GM18499 (cell line): ENCODE results near the gene CPOX.

Experiments used
- ATAC-seq: cut with Tn5 transposase; IDR thresholded peaks from one replicate; pipeline ENCODE4 v1.9.1; 2021; ENCODE audit warnings: moderate number of reproducible peaks; ENCODE audit not compliant: insufficient read depth, unreplicated experiment

CPOX gene

DNA sequence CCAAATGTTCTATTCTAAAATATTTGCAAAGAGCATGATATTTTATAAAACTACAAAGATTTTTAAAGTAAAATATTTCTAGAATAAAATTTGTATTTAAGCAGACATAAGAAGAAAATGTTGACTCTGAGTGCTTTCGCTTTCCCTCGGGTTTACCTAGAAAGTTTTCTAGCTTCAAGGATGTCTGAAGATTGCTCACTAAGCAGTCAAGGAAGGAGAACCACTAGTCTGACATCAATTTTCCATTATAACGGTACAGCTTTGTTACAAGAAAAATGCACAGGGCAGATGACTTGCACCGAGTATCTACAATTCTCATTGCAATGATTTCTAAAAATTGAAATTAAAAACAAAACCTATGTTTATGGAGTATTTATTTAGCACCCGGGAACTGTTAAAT lies 47.5 kb downstream of the CPOX start:
- ATAC-seq = peak; percentile 53

DNA sequence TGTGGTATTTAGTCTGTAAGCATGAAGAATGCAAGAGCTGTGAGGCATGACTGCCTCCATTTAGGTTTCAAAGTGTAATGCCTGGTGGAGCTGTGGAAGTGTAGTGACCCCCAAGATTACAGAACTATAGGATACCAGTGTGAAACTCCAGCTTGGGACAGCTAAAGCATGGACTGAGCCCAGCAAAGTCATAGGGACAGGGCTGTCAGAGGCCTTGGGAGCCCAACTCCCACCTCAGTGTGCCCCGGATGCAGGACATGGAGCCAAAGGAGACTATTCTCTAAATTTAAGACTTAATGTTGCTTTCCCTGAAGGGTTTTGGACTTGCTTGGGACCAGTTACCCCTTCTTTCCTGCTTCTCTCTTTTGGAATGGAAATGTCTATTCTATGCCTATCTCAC lies 50.8 kb downstream of the CPOX start:
- ATAC-seq = no peak

DNA sequence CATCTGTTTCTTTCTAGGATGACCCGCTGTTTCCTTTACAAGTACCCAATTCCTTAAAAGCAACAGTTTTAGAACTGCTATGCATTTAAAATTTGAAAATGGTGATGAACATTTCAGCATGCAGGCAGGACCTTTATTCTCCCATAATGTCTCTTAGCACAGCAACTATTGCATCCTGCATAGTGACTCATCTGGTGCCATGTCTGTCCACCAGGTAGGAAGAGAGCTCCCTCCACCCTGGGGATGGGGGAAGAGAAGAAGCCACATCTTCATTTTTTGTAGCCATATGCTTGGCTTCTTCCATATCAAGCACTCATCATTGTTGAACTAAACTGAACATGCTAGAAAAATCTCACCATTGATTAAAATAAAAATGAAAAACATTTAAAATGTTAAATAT lies 51.7 kb downstream of the CPOX start:
- ATAC-seq = no peak

DNA sequence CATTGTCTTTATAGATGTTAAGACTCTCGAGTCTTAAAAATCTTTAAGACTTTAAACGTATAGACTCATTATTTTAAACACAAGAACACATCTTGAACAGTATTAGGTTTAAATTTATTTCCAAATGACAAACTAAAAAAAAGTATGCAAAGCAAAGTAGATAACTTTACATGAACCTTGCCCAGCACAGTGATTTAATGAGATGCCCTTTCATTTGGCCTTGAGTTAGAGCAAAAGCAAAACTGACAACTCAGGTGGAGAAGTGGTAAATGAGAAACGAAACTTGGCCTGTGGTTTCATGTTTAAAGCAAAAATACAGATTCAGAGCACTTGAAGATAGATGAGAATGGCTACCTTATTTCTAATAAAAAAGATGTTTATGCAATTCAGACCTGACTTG lies 53.1 kb downstream of the CPOX start:
- ATAC-seq = peak; percentile 24

DNA sequence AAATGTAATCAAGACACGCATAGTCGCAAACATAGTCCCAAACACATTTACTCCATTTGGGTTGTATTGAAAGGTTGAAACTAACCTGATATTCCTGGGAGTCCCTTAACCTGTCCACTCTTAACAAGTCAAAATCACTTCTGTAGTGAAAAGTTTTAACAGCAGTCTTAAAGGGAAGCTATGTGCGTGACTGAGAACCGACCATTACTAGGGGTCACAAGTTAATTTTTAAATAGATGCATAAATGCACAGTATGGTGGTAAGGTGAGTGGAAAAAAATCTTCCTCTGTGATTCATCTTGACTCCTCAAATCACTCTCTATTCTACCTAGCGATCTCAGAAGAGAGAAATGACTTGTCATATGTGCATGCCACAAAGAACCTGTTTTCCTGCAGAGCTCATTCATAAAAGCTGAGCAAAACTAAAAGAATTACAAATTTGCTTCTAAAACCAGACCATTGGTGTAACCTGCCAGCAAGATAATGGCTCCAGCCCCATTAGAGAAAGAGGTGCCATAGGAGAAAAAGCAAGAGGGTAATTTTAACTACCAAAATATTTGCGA lies 56.9 kb downstream of the CPOX start:
- peak; percentile 78 for ATAC-seq

DNA sequence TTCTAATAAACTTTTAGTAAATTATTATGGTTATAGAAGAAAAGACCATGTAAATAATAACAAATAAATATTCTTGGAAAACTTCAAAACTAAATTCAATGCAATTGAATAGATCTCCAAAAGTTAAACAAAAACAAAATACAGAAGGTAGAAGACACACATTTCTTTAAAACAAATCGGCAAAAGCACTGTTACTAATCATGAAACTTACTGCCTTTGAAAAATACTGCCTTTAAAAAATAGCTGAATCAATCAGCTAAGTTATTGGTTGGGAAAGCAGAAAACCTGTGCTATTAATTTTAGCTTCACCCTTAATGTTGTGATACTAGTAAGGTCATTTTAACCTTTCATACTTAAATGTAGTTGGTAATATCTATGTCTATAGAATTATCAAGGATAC lies 58.7 kb downstream of the CPOX start:
- no peak for ATAC-seq

DNA sequence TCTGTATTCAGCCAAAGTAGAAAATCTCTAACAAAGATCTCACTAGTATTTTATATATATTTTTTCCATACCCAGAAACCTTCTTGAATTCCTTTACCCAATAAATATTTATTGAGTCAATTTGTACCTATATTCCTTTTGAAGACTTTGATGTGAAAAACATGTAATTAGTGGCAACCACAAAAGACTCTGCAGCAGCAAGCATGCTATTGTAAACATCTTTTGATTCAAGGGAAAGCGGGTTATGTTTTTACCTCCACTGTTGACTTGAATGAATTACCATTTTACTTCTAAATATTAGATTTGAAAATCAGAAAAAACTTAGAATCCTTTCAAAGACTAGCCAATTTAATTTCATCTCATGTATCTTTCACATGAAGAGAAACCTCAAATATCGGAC lies 59.2 kb downstream of the CPOX start:
- ATAC-seq = no peak

DNA sequence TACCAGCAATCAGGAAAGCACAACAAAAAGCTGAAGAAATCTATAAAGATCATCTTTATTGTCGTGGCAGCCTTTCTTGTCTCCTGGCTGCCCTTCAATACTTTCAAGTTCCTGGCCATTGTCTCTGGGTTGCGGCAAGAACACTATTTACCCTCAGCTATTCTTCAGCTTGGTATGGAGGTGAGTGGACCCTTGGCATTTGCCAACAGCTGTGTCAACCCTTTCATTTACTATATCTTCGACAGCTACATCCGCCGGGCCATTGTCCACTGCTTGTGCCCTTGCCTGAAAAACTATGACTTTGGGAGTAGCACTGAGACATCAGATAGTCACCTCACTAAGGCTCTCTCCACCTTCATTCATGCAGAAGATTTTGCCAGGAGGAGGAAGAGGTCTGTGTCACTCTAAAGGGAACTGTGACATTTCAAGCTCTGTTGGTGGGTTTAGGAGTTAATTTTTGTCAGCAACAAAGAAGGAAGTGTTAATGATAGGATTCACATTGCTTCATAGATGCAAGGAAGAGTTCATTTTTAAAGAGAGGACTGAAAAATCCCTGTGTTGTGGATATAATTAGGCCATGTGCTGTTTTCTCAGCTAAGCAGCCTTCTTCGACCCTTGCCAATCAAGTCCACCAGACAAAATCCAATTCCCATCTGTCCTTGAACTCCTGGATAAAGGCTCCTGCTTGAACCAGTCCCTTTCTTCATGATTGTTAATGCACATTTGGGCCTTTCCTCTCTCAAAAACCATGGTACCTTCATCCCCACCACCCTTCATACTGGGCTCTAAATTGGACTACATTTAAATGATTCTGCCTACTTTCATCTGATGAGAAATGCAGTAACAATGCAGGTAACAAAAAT lies 60.5 kb downstream of the CPOX start:
- no peak for ATAC-seq

DNA sequence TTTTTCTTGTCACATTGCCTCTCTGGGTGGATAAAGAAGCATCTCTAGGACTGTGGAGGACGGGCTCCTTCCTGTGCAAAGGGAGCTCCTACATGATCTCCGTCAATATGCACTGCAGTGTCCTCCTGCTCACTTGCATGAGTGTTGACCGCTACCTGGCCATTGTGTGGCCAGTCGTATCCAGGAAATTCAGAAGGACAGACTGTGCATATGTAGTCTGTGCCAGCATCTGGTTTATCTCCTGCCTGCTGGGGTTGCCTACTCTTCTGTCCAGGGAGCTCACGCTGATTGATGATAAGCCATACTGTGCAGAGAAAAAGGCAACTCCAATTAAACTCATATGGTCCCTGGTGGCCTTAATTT lies 61.2 kb downstream of the CPOX start:
- no peak for ATAC-seq

DNA sequence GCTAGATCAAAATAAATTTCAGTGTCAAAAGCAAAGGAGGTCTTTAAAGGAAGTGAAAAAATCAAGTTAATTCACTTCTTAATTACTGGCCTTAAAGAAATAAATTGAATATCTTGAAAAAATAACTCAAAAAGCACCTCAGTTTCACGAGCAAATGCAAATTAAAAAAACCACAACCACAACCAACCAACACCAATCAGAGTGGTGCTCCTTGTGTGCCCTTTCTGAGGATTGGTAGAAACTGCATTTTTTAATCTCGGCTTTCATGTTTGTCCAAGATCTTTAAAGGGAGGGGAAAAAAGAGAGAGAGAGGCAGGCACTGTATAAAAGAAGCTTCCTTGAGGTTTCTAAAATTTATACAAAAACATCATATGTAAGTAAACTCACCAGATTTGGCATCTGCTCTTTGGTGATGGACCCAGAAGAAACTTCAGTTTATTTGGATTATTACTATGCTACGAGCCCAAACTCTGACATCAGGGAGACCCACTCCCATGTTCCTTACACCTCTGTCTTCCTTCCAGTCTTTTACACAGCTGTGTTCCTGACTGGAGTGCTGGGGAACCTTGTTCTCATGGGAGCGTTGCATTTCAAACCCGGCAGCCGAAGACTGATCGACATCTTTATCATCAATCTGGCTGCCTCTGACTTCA lies 61.7 kb downstream of the CPOX start, which contains the start of gene GPR15:
TSS of gene GPR15 (plus strand) at position 357 of the 653 bp plus-strand sequence. CDS start at position 413, 56 bp downstream.
- peak; percentile 22 for ATAC-seq

DNA sequence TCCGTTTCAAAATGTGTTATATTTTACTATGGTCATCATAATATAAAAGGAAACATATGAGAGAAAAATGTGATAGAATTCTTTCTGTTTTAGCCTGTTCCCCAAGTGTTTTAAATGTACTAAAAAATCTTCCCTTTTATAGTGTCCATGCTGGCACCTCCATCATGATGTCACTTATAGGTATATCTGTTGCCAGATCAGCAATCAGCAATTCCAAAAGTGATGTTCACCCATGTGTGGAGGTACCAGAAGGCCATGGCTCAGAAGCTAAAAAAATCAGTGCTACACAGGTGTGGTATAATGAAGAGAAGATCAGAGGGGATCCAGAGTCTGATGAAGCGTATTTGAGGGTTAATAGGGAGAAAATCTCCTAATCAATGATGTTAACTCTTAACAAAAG lies 62.7 kb downstream of the CPOX start:
- no peak for ATAC-seq

DNA sequence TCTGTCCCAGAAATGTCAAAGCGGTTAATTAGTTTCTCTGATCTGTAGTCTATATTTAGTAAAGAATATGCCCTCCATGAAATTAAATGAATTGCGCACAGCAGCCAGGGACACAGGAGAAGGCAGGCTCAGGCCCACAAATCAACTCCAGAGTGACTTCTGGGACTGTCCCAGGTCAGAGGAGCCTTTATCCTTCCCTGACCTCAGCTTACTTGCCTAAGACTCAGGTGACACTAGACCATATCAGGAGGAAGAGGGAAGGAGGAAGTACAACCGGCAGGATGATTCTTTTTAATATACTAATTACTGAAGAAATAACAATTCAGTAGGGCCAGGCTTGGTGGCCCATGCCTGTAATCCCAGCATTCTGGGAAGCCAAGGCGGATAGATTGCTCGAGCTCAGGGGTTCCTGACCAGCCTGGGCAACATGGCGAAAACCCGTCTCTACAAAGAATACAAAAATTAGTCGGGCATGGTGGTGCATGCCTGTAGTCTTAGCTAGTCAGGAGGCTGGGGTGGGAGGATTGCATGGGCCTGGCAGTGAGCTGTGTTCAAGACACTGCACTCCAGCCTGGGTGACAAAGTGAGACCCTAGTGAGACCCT lies 63.5 kb downstream of the CPOX start:
- ATAC-seq = no peak
